ENCODE measurements around the gene FAM53A.

The FAM53A gene

DNA sequence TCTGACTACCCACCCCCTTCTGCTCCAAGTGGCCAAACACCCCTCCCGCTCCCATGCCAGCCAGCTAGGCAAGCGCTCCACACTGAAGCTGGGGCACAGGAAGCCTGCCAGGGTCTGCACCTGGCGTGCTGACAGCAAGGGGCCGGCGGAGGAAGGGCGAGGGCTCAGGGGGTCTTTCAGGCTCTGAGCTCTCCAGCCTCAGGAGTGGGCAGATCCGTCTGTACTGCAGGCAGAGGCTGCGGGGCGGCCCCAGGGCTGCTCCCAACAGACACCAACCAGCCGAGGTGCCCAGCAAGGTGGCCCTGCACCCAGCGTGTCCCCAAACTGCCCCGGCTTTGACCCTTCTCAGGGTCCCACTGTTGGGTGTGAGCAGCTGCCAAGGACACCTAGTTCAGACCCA is 14.8 kb downstream of the FAM53A start:
- no peak overlapping the region for H3K4me2 ChIP-seq (ENCODE audit: low read length)
- H4K5ac ChIP-seq (ENCODE audit: low read length), result no peak overlapping the region
- H3K18ac ChIP-seq (ENCODE audit: low read length), result no peak overlapping the region
- no peak for DNase-seq
- no peak overlapping the region for H3K9ac ChIP-seq (ENCODE audit: low read length)
- no peak overlapping the region for H3K4ac ChIP-seq (ENCODE audit: low read depth, low read length)
- no peaks in the 10 kb centered on the region for H3K79me1 ChIP-seq (ENCODE audit: low read length)
- no CpG with 5 or more reads among the region's 12 CpGs for WGBS (ENCODE audit: extremely low coverage, insufficient coverage, low lambda C conversion rate)
- no peak overlapping the region for H2BK15ac ChIP-seq (replicated peaks; ENCODE audit: low read depth)
- H3K23ac ChIP-seq (ENCODE audit: low read length), result no peak overlapping the region
- no peak overlapping the region for H2BK5ac ChIP-seq (ENCODE audit: low read length)
- H3K79me2 ChIP-seq (ENCODE audit: control insufficient read depth, insufficient read depth, low read length), result no peaks in the 10 kb centered on the region
- H3K27ac ChIP-seq (ENCODE audit: low read depth, low read length), result no peak overlapping the region
- no peak overlapping the region for H2AK5ac ChIP-seq (ENCODE audit: low read length)
- no peak overlapping the region for H2BK120ac ChIP-seq (ENCODE audit: low read depth, low read length)
- H3K4me1 ChIP-seq (ENCODE audit: control insufficient read depth, low read depth, low read length), result no peaks in the 10 kb centered on the region
- H3K56ac ChIP-seq (ENCODE audit: low read length), result no peak overlapping the region
- no peaks in the 10 kb centered on the region for H3K27me3 ChIP-seq (ENCODE audit: insufficient read depth, low read length, poor library complexity)
- H3K4me3 ChIP-seq (ENCODE audit: low read length), result no peak overlapping the region
- H3K36me3 ChIP-seq (ENCODE audit: control insufficient read depth, insufficient read depth, low read length), result no peaks in the 10 kb centered on the region
- H4K8ac ChIP-seq (ENCODE audit: low read depth, low read length), result no peak overlapping the region

DNA sequence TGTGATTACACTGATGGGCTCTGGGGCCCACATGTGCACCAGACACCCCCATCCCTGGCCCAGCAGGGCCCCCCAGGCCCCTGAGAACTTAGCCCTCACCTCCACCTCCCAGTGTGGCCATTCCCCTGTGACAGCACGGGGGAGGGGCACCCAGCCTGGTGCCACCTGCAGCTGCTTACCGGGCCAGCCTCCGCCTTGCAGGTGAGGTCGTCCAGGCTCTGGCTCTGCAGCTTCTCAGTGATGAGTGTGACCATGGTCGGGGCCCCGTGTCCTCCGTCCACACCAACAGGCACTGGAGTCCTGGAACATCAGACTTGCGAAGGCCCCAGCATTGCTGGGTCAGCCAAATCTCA is 15.6 kb downstream of the FAM53A start:
- no peak overlapping the region for H2BK15ac ChIP-seq (replicated peaks; ENCODE audit: low read depth)
- H3K79me1 ChIP-seq (ENCODE audit: low read length), result no peaks in the 10 kb centered on the region
- H3K4me2 ChIP-seq (ENCODE audit: low read length), result no peak overlapping the region
- H2BK5ac ChIP-seq (ENCODE audit: low read length), result no peak overlapping the region
- no CpG with 5 or more reads among the region's 8 CpGs for WGBS (ENCODE audit: extremely low coverage, insufficient coverage, low lambda C conversion rate)
- no peak overlapping the region for H2BK120ac ChIP-seq (ENCODE audit: low read depth, low read length)
- no peak overlapping the region for H3K56ac ChIP-seq (ENCODE audit: low read length)
- no peak overlapping the region for H3K23ac ChIP-seq (ENCODE audit: low read length)
- no peaks in the 10 kb centered on the region for H3K4me1 ChIP-seq (ENCODE audit: control insufficient read depth, low read depth, low read length)
- no peaks in the 10 kb centered on the region for H3K79me2 ChIP-seq (ENCODE audit: control insufficient read depth, insufficient read depth, low read length)
- no peak overlapping the region for H3K9ac ChIP-seq (ENCODE audit: low read length)
- H3K27me3 ChIP-seq (ENCODE audit: insufficient read depth, low read length, poor library complexity), result no peaks in the 10 kb centered on the region
- no peak overlapping the region for H2AK5ac ChIP-seq (ENCODE audit: low read length)
- DNase-seq, result no peak
- no peaks in the 10 kb centered on the region for H3K36me3 ChIP-seq (ENCODE audit: control insufficient read depth, insufficient read depth, low read length)
- H4K8ac ChIP-seq (ENCODE audit: low read depth, low read length), result no peak overlapping the region
- no peak overlapping the region for H3K27ac ChIP-seq (ENCODE audit: low read depth, low read length)
- no peak overlapping the region for H4K5ac ChIP-seq (ENCODE audit: low read length)
- no peak overlapping the region for H3K18ac ChIP-seq (ENCODE audit: low read length)
- no peak overlapping the region for H3K4me3 ChIP-seq (ENCODE audit: low read length)
- H3K4ac ChIP-seq (ENCODE audit: low read depth, low read length), result no peak overlapping the region

DNA sequence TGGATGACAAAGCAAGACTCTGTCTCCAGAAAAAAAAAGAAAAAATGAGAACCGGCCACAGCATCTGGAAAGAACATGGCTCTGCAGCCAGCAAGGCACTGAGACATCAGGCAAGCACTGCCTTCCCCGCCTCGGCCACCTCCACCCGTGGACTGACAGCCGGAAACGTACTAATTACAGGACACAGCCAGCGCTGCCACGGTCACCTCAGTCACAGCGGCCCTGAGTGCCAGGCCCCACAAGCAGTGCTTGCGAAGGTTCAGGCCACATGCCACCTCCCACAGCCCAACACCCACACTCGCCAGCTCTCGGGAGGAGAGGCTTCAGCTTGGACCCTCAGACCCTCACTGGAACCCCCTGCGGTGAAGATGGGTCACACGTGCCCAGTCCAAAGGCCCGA is 16.8 kb downstream of the FAM53A start:
- Histone ChIP-seq H3K4me2 (ENCODE audit: low read length) (no peak overlapping the region), H2BK15ac (replicated peaks; ENCODE audit: low read depth) (no peak overlapping the region), H2BK120ac (ENCODE audit: low read depth, low read length) (no peak overlapping the region), H3K79me2 (ENCODE audit: control insufficient read depth, insufficient read depth, low read length) (no peaks in the 10 kb centered on the region), H3K27ac (ENCODE audit: low read depth, low read length) (no peak overlapping the region), H3K4ac (ENCODE audit: low read depth, low read length) (no peak overlapping the region), H3K4me1 (ENCODE audit: control insufficient read depth, low read depth, low read length) (no peaks in the 10 kb centered on the region), H3K9ac (ENCODE audit: low read length) (no peak overlapping the region), H3K27me3 (ENCODE audit: insufficient read depth, low read length, poor library complexity) (no peaks in the 10 kb centered on the region), H3K56ac (ENCODE audit: low read length) (no peak overlapping the region), H2BK5ac (ENCODE audit: low read length) (no peak overlapping the region), H3K36me3 (ENCODE audit: control insufficient read depth, insufficient read depth, low read length) (no peaks in the 10 kb centered on the region), H3K23ac (ENCODE audit: low read length) (no peak overlapping the region), H3K4me3 (ENCODE audit: low read length) (no peak overlapping the region), H2AK5ac (ENCODE audit: low read length) (no peak overlapping the region), H4K5ac (ENCODE audit: low read length) (no peak overlapping the region), H3K79me1 (ENCODE audit: low read length) (no peaks in the 10 kb centered on the region), H4K8ac (ENCODE audit: low read depth, low read length) (no peak overlapping the region), H3K18ac (ENCODE audit: low read length) (no peak overlapping the region)
- no CpG with 5 or more reads among the region's 15 CpGs for WGBS (ENCODE audit: extremely low coverage, insufficient coverage, low lambda C conversion rate)
- DNase-seq, result no peak

DNA sequence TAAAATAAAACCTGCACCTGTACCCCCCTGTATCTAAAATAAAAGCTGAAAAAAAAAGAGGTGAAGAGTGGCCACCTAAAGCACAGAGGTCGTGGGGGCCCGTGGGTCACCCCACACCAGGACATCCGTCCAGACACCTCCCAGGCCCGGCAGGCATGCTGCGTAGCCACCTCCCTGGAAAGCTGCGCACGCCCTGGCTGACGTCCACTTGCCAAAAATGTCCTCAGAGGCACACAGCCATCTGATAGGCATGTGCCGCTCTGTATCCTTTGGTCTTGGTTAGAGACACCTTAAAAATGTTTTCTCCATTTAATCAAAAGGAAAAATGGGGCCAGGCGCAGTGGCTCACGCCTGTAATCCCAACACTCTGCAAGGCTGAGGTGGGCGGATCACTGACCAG is 17.7 kb downstream of the FAM53A start:
- no peak overlapping the region for H4K8ac ChIP-seq (ENCODE audit: low read depth, low read length)
- H4K5ac ChIP-seq (ENCODE audit: low read length), result no peak overlapping the region
- no peak overlapping the region for H3K27ac ChIP-seq (ENCODE audit: low read depth, low read length)
- no peak overlapping the region for H3K4me2 ChIP-seq (ENCODE audit: low read length)
- no peak overlapping the region for H3K4ac ChIP-seq (ENCODE audit: low read depth, low read length)
- H3K79me1 ChIP-seq (ENCODE audit: low read length), result no peaks in the 10 kb centered on the region
- H3K4me3 ChIP-seq (ENCODE audit: low read length), result no peak overlapping the region
- H3K4me1 ChIP-seq (ENCODE audit: control insufficient read depth, low read depth, low read length), result no peaks in the 10 kb centered on the region
- H3K56ac ChIP-seq (ENCODE audit: low read length), result no peak overlapping the region
- H3K79me2 ChIP-seq (ENCODE audit: control insufficient read depth, insufficient read depth, low read length), result no peaks in the 10 kb centered on the region
- H3K27me3 ChIP-seq (ENCODE audit: insufficient read depth, low read length, poor library complexity), result no peaks in the 10 kb centered on the region
- no peak overlapping the region for H3K9ac ChIP-seq (ENCODE audit: low read length)
- no peak overlapping the region for H3K18ac ChIP-seq (ENCODE audit: low read length)
- H3K36me3 ChIP-seq (ENCODE audit: control insufficient read depth, insufficient read depth, low read length), result no peaks in the 10 kb centered on the region
- no peak for DNase-seq
- no peak overlapping the region for H2BK15ac ChIP-seq (replicated peaks; ENCODE audit: low read depth)
- no CpG with 5 or more reads among the region's 12 CpGs for WGBS (ENCODE audit: extremely low coverage, insufficient coverage, low lambda C conversion rate)
- no peak overlapping the region for H3K23ac ChIP-seq (ENCODE audit: low read length)
- H2AK5ac ChIP-seq (ENCODE audit: low read length), result no peak overlapping the region
- no peak overlapping the region for H2BK120ac ChIP-seq (ENCODE audit: low read depth, low read length)
- H2BK5ac ChIP-seq (ENCODE audit: low read length), result no peak overlapping the region

DNA sequence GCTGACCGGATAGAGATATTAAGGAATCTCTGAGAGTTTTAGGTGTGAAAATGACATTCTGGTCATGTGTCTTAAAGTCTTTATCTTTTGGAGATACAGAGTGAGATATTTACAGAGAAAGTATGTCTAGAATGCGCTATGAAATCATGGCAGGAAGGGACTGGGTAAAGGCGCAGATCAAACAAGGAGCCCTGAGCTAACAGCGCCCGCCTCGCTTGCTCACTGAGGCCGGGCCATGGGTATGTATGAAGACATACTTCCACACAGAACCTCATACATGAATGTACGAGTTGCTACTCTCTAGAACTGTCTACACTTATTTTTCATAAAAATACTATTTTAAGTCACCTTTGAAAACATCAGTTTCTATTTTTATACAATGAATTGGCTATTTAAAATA is 20.0 kb downstream of the FAM53A start:
- Histone ChIP-seq H3K4me1 (ENCODE audit: control insufficient read depth, low read depth, low read length) (no peaks in the 10 kb centered on the region), H4K8ac (ENCODE audit: low read depth, low read length) (no peak overlapping the region), H2BK120ac (ENCODE audit: low read depth, low read length) (no peak overlapping the region), H3K56ac (ENCODE audit: low read length) (no peak overlapping the region), H3K9ac (ENCODE audit: low read length) (no peak overlapping the region), H3K27ac (ENCODE audit: low read depth, low read length) (no peak overlapping the region), H4K5ac (ENCODE audit: low read length) (no peak overlapping the region), H3K4me2 (ENCODE audit: low read length) (no peak overlapping the region), H2AK5ac (ENCODE audit: low read length) (no peak overlapping the region), H3K36me3 (ENCODE audit: control insufficient read depth, insufficient read depth, low read length) (no peaks in the 10 kb centered on the region), H2BK5ac (ENCODE audit: low read length) (no peak overlapping the region), H3K4me3 (ENCODE audit: low read length) (no peak overlapping the region), H3K18ac (ENCODE audit: low read length) (no peak overlapping the region), H3K79me1 (ENCODE audit: low read length) (no peaks in the 10 kb centered on the region), H3K4ac (ENCODE audit: low read depth, low read length) (no peak overlapping the region), H3K23ac (ENCODE audit: low read length) (no peak overlapping the region), H3K79me2 (ENCODE audit: control insufficient read depth, insufficient read depth, low read length) (no peaks in the 10 kb centered on the region), H3K27me3 (ENCODE audit: insufficient read depth, low read length, poor library complexity) (no peaks in the 10 kb centered on the region), H2BK15ac (replicated peaks; ENCODE audit: low read depth) (no peak overlapping the region)
- DNase-seq, result no peak
- WGBS (ENCODE audit: extremely low coverage, insufficient coverage, low lambda C conversion rate), result no CpG with 5 or more reads among the region's 8 CpGs

DNA sequence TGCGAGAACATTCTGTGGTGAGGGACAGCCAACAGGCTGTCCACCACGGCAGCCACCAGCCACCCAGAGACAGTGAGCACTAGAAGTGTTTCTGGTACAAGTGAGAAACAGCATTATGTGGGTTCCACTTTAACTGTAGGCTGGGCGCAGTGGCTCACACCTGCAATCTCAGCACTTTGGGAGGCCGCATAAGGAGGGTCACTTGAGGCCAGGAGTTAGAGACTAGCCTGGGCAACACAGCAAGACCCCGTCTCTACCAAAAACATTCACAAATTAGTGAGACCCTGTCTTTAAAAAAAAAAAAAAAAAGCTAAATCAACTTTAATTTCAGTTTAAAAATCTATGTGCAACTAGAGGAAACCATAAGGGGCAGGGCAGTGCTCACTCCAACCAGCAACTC is 20.6 kb downstream of the FAM53A start:
- Histone ChIP-seq H3K4ac (ENCODE audit: low read depth, low read length) (no peak overlapping the region), H3K4me3 (ENCODE audit: low read length) (no peak overlapping the region), H3K27ac (ENCODE audit: low read depth, low read length) (no peak overlapping the region), H3K36me3 (ENCODE audit: control insufficient read depth, insufficient read depth, low read length) (no peaks in the 10 kb centered on the region), H2BK120ac (ENCODE audit: low read depth, low read length) (no peak overlapping the region), H4K5ac (ENCODE audit: low read length) (no peak overlapping the region), H3K27me3 (ENCODE audit: insufficient read depth, low read length, poor library complexity) (no peaks in the 10 kb centered on the region), H3K56ac (ENCODE audit: low read length) (no peak overlapping the region), H3K79me2 (ENCODE audit: control insufficient read depth, insufficient read depth, low read length) (no peaks in the 10 kb centered on the region), H3K9ac (ENCODE audit: low read length) (no peak overlapping the region), H4K8ac (ENCODE audit: low read depth, low read length) (no peak overlapping the region), H2BK15ac (replicated peaks; ENCODE audit: low read depth) (no peak overlapping the region), H3K23ac (ENCODE audit: low read length) (no peak overlapping the region), H3K18ac (ENCODE audit: low read length) (no peak overlapping the region), H3K4me2 (ENCODE audit: low read length) (no peak overlapping the region), H3K4me1 (ENCODE audit: control insufficient read depth, low read depth, low read length) (no peaks in the 10 kb centered on the region), H2BK5ac (ENCODE audit: low read length) (no peak overlapping the region), H3K79me1 (ENCODE audit: low read length) (no peaks in the 10 kb centered on the region), H2AK5ac (ENCODE audit: low read length) (no peak overlapping the region)
- no CpG with 5 or more reads among the region's 5 CpGs for WGBS (ENCODE audit: extremely low coverage, insufficient coverage, low lambda C conversion rate)
- DNase-seq, result no peak

Measured in mesendoderm (in vitro differentiated cells).